SK-N-MC (cell line): ENCODE results near the gene GPC3.

ENCODE experiments used
- DNase-seq: peaks from one replicate; pipeline ENCODE4 v3.0.0-alpha.2; 2011; ENCODE audit warnings: low read depth, low spot score
- H3K27ac ChIP-seq: fragments of 200-600 bp; sonication (generic); 2 replicates; pipeline ENCODE4 v1.5.1; 2016; ENCODE audit warnings: mixed run types
- H3K36me3 ChIP-seq: fragments of 200-600 bp; sonication (generic); 2 replicates; pipeline ENCODE4 v1.6.1; 2017; ENCODE audit warnings: antibody characterized with exemption, low read length, mixed read lengths; ENCODE audit not compliant: insufficient read depth
- H3K4me3 ChIP-seq: fragments of 200-600 bp; sonication (generic); 2 replicates; pipeline ENCODE4 v1.5.1; 2016
- H3K9ac ChIP-seq: fragments of 200-600 bp; sonication (generic); 2 replicates; pipeline ENCODE4 v1.8.0; 2017; ENCODE audit warnings: mixed run types, mixed read lengths; ENCODE audit not compliant: insufficient read length
- H3K9me3 ChIP-seq: fragments of 200-600 bp; sonication (generic); 2 replicates; pipeline ENCODE4 v1.6.1; 2017; ENCODE audit warnings: low read depth, mild to moderate bottlenecking, antibody characterized with exemption, low read length, moderate library complexity, mixed read lengths
- EZH2 ChIP-seq: fragments of 200-600 bp; sonication (generic); IDR thresholded peaks from one replicate; pipeline ENCODE4 v1.6.1; 2017; ENCODE audit warnings: antibody characterized with exemption
- FOXP2 ChIP-seq: optimal IDR thresholded peaks from 2 replicates; pipeline ENCODE3; 2011; ENCODE audit warnings: mild to moderate bottlenecking, moderate library complexity; ENCODE audit not compliant: insufficient read depth; ENCODE audit errors: extremely low read length, control extremely low read depth
- POLR2AphosphoS5 ChIP-seq: IDR thresholded peaks from 2 replicates; pipeline ENCODE4 v1.6.1; 2012; ENCODE audit warnings: mild to moderate bottlenecking, low read depth, low read length, borderline replicate concordance

GPC3 gene

GRCh38 chrX:133586443-133586842 is 399.0 kb downstream of the GPC3 start:
- TF ChIP-seq FOXP2, result no peak
- H3K36me3 ChIP-seq, result no peaks in the 10 kb centered on the region
- no peak overlapping the region for H3K4me3 ChIP-seq
- H3K27ac ChIP-seq, result no peak overlapping the region
- DNase-seq, result no peak
- no peaks in the 10 kb centered on the region for H3K9me3 ChIP-seq
- H3K9ac ChIP-seq, result no peak overlapping the region

- H3K4me3 ChIP-seq, result no peak overlapping the region
- no peak overlapping the region for H3K27ac ChIP-seq
- no peaks in the 10 kb centered on the region for H3K9me3 ChIP-seq
- no peak for DNase-seq
- no peak for TF ChIP-seq EZH2
- no peak for TF ChIP-seq FOXP2
- TF ChIP-seq POLR2AphosphoS5, result no peak
- no peak overlapping the region for H3K9ac ChIP-seq
- no peaks in the 10 kb centered on the region for H3K36me3 ChIP-seq
Observed at GRCh38 chrX:133583825-133584224, 401.6 kb downstream of the GPC3 start.

- H3K9me3 ChIP-seq, result no peaks in the 10 kb centered on the region
- H3K9ac ChIP-seq, result no peak overlapping the region
- no peak overlapping the region for H3K27ac ChIP-seq
- DNase-seq, result no peak
- H3K4me3 ChIP-seq, result no peak overlapping the region
- H3K36me3 ChIP-seq, result no peaks in the 10 kb centered on the region
- TF ChIP-seq EZH2 (no peak), POLR2AphosphoS5 (no peak), FOXP2 (no peak)
Observed at GRCh38 chrX:133580625-133581024, 404.8 kb downstream of the GPC3 start.

DNA sequence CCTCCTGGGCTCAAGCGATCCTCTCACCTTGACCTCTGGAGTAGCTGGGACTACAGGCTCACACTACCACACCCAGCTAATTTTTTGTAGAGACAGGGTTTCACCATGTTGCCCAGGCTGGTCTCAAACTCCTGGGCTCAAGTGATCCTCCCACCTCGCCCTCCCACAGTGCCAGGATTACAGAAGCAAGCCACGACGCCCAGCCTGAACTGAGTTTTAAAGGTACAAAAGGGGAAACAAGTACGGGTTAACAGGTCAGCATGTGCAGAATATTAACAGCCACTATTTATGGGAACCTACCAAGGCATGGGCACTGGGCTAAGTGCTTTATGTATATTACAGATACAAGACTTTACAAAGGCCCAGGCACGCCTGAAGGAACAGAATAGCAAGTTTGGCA is 405.8 kb downstream of the GPC3 start:
- TF ChIP-seq FOXP2 (no peak), EZH2 (no peak), POLR2AphosphoS5 (no peak)
- no peak for DNase-seq

DNA sequence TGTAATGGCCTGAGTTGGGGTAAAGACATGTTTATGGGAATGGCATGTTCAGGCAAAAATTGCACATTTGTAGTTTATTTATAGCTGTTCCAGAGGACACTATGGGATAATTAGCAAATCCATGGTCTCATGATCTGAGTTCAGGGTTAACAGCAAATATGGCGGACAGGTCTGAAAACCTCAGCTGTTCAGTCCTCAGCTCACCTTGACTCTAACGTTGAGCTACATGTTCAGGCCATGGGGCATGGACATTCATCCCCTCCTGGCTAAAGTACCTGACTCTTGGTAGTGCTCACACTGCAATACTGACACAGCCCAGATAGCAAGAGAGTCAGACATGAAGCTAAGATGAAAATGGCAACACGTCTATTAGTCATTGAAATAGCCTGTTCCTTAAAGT is 408.5 kb downstream of the GPC3 start:
- no peak overlapping the region for H3K27ac ChIP-seq
- no peak overlapping the region for H3K4me3 ChIP-seq
- H3K9ac ChIP-seq, result no peak overlapping the region
- TF ChIP-seq FOXP2, result no peak
- no peak for TF ChIP-seq POLR2AphosphoS5
- no peak for TF ChIP-seq EZH2
- no peaks in the 10 kb centered on the region for H3K9me3 ChIP-seq
- H3K36me3 ChIP-seq, result no peaks in the 10 kb centered on the region
- DNase-seq, result no peak

More for the DNA sequence above, 405.8 kb downstream of the GPC3 start:
- Histone ChIP-seq H3K27ac (no peak overlapping the region), H3K4me3 (no peak overlapping the region), H3K36me3 (no peaks in the 10 kb centered on the region), H3K9me3 (no peaks in the 10 kb centered on the region), H3K9ac (no peak overlapping the region)

GRCh38 chrX:133575501-133576136 is 409.8 kb downstream of the GPC3 start:
- no peak overlapping the region for H3K9ac ChIP-seq
- no peaks in the 10 kb centered on the region for H3K9me3 ChIP-seq
- TF ChIP-seq POLR2AphosphoS5 (no peak), FOXP2 (no peak), EZH2 (no peak)
- no peak overlapping the region for H3K4me3 ChIP-seq
- no peak overlapping the region for H3K27ac ChIP-seq
- H3K36me3 ChIP-seq, result no peaks in the 10 kb centered on the region
- no peak for DNase-seq

DNA sequence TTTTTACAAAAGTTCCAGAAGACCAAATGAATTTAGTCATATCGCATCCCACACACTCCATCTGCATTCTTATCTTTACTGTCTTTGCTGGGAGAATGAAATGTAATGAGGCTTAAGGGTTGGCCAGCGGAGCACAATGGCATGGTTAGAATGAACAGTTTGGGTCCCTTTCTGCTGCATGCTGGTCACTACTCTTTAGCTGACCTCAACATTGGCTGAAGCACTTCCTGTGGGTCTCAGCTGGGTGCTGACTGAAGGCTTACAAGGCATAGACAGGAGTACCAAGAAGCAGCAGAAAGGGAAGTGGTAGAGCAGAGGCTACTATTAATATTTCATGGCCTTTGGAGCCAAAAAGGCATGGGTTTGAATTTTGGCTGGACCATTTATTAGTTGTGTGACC is 410.7 kb downstream of the GPC3 start:
- no peak for DNase-seq
- Histone ChIP-seq H3K9ac (no peak overlapping the region), H3K27ac (no peak overlapping the region), H3K4me3 (no peak overlapping the region), H3K36me3 (no peaks in the 10 kb centered on the region), H3K9me3 (no peaks in the 10 kb centered on the region)
- no peak for TF ChIP-seq EZH2
- no peak for TF ChIP-seq POLR2AphosphoS5
- no peak for TF ChIP-seq FOXP2

- Histone ChIP-seq H3K9ac (no peak overlapping the region), H3K9me3 (no peaks in the 10 kb centered on the region), H3K27ac (no peak overlapping the region), H3K4me3 (no peak overlapping the region), H3K36me3 (no peaks in the 10 kb centered on the region)
- DNase-seq, result no peak
- no peak for TF ChIP-seq POLR2AphosphoS5
- TF ChIP-seq EZH2, result no peak
- TF ChIP-seq FOXP2, result no peak
Observed at GRCh38 chrX:133570549-133570948, 414.8 kb downstream of the GPC3 start.

- DNase-seq, result no peak
- Histone ChIP-seq H3K4me3 (no peak overlapping the region), H3K9ac (no peak overlapping the region), H3K9me3 (no peaks in the 10 kb centered on the region), H3K36me3 (no peaks in the 10 kb centered on the region), H3K27ac (no peak overlapping the region)
- TF ChIP-seq FOXP2 (no peak), POLR2AphosphoS5 (no peak)
Observed at GRCh38 chrX:133569217-133569616, 416.2 kb downstream of the GPC3 start.

- no peak for TF ChIP-seq POLR2AphosphoS5
- TF ChIP-seq EZH2, result no peak
- no peak for TF ChIP-seq FOXP2
- Histone ChIP-seq H3K9me3 (no peaks in the 10 kb centered on the region), H3K9ac (no peak overlapping the region), H3K4me3 (no peak overlapping the region), H3K36me3 (no peaks in the 10 kb centered on the region), H3K27ac (no peak overlapping the region)
- no peak for DNase-seq
Observed at GRCh38 chrX:133568109-133568508, 417.3 kb downstream of the GPC3 start.
